HG03095 (cell line): ENCODE results near the gene B3GNT7.
A peak's percentile ranks its signal among the peaks of the same experiment; 100 is the strongest.
"Not testable (repeated sequence)": the region's sequence is repeated elsewhere in the genome, so short reads cannot be mapped to it uniquely, and the experiment has no call there.

Source experiments
- ATAC-seq: cut with Tn5 transposase; IDR thresholded peaks from one replicate; pipeline ENCODE4 v1.9.1; 2021; ENCODE audit warnings: moderate library complexity; ENCODE audit not compliant: unreplicated experiment

Gene B3GNT7

DNA sequence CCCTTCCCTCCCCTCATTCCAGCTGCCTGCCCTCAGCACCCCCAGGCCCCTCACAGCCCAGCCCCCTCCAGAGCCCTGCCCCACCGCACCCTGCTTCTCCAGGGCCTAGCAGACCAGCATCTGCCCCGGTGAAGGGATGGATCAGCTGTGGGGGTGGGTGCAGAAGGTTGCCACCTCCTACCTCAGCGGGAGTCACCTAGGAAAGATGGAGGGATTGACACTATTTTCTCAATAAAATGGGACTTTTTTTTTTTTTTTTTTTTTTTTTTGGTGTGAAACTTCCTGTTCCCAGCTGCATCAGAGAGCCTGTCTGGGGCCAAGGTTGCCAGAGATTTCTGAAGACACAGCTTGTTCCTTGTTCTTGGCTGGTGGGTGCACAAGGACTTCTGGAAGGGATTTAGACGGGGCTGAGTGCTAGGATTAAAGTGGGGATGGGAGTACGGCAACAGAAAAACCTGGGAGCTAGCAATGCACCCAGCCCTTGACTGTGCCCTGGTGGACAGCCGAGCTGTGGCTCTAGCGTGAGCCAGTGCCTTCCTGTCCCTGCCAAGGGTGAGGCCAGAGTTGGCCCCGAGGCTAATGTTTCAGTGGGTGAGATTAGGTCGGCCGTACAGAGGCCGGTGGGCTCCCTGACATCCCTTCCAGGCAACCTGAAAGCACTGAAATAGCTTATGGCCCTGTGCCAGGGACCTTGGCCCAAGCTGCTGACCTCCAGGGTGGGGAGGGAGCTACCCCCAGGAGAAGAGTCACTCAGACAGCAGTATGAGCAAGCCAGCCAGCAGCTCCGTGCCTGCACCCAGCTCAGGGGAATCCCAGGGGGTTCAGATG, 4.6 kb downstream of the B3GNT7 start:
- no peak for ATAC-seq

DNA sequence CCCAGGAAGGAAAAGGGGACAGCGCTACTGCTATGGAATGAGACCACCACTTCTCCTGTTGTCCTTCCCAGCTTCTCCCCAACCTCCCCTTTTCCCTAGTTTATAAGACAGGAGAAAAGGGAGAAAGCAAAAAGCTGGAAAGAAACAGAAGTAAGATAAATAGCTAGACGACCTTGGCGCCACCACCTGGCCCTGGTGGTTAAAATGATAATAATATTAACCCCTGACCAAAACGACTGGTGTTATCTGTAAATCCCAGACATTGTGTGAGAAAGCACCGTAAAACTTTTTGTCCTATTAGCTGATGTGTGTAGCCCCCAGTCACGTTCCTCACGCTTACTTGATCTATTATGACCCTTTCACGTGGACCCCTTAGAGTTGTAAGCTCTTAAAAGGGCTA, 5.2 kb downstream of the B3GNT7 start:
- ATAC-seq: not testable (repeated sequence)

DNA sequence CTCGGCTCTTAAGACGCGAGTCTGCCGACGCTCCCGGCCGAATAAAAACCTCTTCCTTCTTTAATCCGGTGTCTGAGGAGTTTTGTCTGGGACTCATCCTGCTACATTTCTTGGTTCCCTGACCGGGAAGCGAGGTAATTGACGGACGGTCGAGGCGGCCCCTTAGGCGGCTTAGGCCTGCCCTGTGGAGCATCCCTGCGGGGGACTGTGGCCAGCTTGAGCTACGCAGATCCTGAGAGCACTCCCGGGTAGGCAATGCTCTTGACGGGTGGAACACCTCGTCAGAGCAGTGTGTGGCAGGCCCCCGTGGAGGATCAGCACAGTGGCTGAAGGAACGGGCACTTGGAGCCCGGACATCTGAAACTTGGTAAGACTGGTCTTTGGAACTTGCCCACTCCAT, 5.6 kb downstream of the B3GNT7 start:
- not testable (repeated sequence) for ATAC-seq

DNA sequence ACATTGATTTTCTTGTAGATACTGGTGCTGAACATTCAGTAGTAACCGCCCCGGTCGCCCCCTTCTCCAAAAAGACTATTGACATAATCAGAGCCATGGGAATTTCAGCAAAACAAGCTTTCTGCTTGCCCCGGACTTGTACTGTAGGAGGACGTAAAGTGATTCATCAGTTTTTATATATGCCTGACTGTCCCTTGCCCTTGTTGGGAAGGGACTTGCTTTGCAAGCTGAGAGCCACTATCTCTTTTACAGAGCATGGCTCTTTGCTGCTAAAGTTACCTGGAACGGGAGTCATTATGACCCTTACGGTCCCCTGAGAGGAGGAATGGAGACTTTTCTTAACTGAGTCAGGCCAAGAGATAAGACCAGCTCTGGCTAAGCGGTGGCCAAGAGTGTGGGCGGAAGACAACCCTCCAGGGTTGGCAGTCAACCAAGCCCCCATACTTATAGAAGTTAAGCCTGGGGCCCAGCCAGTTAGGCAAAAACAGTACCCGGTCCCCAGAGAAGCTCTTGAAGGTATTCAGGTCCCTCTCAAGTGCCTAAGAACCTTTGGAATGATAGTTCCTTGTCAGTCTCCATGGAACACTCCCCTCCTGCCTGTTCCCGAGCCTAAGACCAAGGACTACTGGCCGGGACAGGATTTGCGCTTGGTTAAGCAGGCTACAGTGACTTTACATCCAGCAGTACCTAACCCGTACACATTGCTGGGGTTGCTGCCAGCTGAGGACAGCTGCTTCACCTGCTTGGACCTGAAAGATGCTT, 8.1 kb downstream of the B3GNT7 start:
- not testable (repeated sequence) for ATAC-seq

- ATAC-seq: not testable (repeated sequence)
Measured at GRCh38 chr2:231404183-231404578, 8.7 kb downstream of the B3GNT7 start.

DNA sequence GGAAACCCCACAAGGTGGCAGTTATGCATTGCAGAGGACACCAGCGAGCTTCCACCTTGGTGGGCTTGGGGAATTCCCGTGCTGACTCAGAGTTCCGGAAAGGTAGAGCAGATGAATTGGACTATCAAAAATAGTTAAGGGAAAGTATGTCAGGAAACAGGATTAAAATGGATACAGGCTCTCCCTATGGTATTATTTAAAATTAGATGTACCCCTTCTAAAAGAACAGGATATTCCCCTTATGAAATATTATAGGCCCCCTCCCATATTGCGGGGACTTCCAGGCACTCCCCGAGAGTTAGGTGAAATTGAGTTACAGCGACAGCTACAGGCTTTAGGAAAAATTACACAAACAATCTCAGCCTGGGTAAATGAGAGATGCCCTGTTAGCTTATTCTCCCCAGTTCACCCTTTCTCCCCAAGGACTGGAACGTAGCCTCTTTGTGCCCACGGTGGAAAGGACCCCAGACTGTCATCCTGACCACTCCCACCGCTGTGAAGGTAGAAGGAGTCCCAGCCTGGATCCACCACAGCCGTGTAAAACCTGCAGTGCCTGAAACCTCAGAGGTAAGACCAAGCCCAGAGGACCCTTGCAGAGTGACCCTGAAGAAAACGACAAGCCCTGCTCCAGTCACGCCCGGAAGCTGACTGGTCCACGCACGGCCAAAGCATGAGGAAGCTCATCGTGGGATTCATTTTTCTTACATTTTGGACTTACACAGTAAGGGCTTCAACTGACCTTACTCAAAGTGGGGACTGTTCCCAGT, 10.3 kb downstream of the B3GNT7 start:
- not testable (repeated sequence) for ATAC-seq

DNA sequence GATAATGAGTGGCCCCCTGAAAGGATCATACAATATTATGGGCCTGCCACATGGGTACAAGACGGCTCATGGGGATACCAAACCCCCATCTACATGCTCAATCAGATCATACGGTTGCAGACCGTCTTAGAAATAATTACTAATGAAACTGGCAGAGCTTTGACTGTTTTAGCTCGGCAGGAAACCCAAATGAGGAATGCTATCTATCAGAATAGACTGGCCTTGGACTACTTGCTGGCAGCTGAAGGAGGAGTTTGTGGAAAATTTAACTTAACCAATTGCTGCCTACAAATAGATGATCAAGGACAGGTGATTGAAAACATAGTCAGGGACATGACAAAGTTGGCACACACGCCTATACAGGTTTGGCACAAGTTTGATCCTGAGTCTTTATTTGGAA, 12.2 kb downstream of the B3GNT7 start:
- ATAC-seq: not testable (repeated sequence)

- ATAC-seq: not testable (repeated sequence)
Measured at GRCh38 chr2:231408304-231408703, 12.8 kb downstream of the B3GNT7 start.

- no peak for ATAC-seq
Measured at GRCh38 chr2:231409776-231410175, 14.3 kb downstream of the B3GNT7 start.

DNA sequence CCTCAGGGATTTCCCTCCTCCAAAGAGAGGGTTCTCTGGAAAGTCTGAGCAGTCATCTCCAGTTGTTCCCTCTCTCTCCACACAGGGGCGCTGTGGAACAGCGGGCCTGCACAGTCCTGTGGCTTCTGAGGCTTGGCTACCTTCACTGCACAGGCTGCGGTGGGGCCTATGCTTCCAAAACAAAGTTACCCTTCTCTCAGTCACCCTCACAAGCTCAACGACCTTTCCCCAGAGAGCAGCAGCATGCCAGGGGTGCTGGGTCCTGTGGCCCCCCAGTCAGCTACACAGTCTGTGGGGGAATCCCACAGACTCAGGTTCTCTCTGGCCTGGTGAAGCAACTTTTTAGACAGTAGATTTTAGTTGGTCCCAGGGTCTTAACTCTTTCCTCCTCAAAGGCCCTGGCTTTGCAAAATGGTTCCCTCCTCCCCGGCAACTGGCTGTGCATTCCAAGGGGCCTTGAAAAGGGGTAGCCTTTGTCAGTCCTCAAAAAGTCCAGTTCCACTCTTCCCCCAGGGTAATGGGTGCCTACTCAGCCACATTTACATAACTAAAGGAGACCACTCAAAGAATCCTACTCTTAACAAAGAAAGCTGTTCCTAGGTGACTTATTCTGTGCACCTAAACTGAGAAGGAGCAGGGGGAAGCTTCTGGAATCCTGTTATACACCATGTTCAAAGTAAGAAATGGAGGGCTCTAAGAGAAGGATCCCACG, 14.9 kb downstream of the B3GNT7 start:
- ATAC-seq: no peak

GRCh38 chr2:231411237-231411636, 15.7 kb downstream of the B3GNT7 start:
- no peak for ATAC-seq

- peak; percentile 96 for ATAC-seq
Measured at GRCh38 chr2:231411831-231412617, 16.5 kb downstream of the B3GNT7 start.

- ATAC-seq: no peak
Measured at GRCh38 chr2:231412618-231412963, 17.1 kb downstream of the B3GNT7 start.

- ATAC-seq: no peak
Measured at GRCh38 chr2:231413456-231413855, 17.9 kb downstream of the B3GNT7 start.

DNA sequence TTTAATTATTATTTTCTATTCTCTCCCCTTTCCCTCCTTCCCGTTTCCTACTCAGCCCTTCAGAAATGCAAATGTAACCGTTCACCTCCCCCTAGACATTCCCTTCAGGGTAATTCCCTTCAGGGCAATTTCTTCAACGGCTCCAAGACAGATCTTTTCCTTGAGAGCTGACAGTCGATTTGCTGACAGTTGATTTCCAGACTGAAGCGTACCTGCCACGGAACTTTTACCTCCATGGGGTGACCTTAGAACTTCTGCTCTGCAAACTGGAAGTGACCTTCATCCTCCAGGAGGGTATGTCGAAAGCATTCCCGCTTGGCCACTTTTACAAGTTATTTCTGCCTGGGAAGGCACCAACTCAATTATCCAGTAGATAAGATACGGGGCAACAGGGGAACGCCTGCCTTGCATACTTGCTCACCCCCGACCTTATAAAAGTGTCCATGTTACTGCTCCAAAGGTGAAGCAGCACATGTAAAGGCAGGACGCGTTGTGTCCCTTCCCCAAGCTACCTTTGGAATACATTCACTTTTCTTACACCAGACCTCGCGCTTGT, 18.5 kb downstream of the B3GNT7 start:
- no peak for ATAC-seq

DNA sequence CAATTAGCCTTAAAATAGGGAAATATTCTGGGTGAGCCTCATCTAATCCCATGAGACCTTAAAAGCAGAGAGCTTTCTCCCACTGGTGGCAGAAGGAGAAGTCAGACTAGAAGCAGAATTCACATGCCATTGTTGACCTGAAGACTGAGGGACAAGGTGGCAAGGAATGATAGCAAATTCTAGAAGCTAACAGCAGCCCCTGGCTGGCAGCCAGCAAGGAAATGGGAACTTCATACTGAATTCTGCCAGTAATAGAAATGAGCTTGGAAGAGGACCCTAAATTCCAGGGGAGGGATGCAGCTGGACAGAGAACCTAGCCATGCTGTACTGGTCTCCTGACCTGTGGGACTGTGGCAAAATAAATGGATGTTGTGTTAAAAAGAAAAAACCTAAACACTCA, 19.5 kb downstream of the B3GNT7 start:
- no peak for ATAC-seq

DNA sequence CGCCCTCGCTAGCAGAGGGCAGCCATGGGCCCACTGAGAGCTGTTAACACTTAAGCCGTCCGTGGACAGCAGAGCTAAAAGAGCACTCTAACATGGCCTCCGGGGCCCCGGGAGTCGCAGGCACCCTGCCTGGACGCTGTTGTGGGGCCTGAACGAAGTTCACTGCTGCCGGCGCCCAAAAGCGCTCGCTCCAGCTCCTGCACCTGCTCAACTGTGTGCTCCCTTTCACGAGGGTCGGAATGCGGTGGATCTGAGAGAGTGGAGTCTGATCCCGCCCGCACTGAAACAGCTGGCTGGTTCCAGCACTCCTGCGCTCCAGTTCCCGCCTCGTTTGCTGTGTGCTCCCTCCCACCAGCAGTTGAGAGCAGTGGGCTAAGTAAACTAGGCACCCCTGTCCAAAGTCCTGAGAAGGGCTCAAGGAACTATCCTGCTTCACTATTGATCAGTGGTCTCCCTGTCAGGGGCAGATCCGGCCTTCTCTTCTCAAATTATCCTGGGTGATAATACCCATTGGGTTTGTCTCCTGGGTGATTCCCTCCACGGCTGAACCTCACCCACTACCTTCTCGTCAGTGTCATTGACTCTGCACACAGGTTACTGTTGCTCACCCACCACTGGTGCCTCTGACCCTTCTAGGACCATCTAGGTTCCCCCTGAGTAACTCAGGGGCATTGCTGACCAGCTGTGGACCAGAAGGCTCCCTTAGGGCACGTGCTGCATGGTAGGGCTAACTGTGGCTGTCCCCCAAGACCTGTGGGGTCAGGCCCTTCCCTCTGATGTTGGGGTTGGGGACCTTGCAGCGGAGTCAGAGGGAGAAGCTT, 23.5 kb downstream of the B3GNT7 start:
- ATAC-seq: no peak

- no peak for ATAC-seq
Measured at GRCh38 chr2:231421051-231421580, 25.6 kb downstream of the B3GNT7 start.

- no peak for ATAC-seq
Measured at GRCh38 chr2:231422056-231422455, 26.5 kb downstream of the B3GNT7 start.
